Measurements from ENCODE around the gene TMEM97. TPM values are rescaled to one million over a fixed set of nuclear protein-coding genes. Genes with fewer than 3 reads are reported as not detected.

TMEM97 gene
- total and polyA plus RNA-seq, 2 donors = 3.3 to 17.2 TPM

DNA sequence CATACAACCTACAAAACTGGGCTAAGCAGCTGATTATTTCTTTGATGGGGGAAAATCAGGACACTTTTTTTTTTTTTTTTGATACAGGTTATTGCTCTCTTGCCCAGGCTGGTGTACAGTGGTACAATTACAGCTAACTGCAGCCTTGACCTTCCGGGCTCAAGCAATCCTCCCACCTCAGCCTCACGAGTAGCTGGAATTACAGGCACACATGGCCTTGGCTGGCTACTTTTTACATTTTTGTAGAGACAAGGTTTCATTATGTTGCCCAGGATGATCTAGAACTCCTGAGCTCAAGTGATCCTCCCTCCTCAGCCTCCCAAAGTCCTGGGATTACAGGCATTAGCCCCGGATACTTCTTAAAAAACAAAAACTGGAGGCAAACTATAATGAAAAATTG is 20.6 kb upstream of the TMEM97 start:
- Histone ChIP-seq H3K27ac (ENCODE audit: low read depth in 1 of 2, low read length in 1 of 2) (no peak overlapping the region), H3K36me3 (ENCODE audit: control insufficient read depth in 2 of 2, insufficient read depth in 2 of 2, low read length in 1 of 2) (no peaks in the 10 kb centered on the region), H3K9me3 (ENCODE audit: control insufficient read depth in 2 of 2, insufficient read depth in 1 of 2, low read length in 1 of 2) (no peaks in the 10 kb centered on the region), H3K4me3 (ENCODE audit: low read length in 2 of 2) (no peak overlapping the region), H3K4me1 (ENCODE audit: control insufficient read depth in 2 of 2, insufficient read depth in 2 of 2, low read length in 2 of 2) (no peaks in the 10 kb centered on the region), H3K27me3 (ENCODE audit: control insufficient read depth in 2 of 2, insufficient read depth in 1 of 2, low read length in 1 of 2) (peaks cover 0 to 5% of the 10 kb centered on the region in 2 donors)
- WGBS = 96% methylated on average over 3 of the region's 3 CpGs
- no peak for DNase-seq (ENCODE audit: low read depth in 6 of 9, low spot score in 9 of 9)

DNA sequence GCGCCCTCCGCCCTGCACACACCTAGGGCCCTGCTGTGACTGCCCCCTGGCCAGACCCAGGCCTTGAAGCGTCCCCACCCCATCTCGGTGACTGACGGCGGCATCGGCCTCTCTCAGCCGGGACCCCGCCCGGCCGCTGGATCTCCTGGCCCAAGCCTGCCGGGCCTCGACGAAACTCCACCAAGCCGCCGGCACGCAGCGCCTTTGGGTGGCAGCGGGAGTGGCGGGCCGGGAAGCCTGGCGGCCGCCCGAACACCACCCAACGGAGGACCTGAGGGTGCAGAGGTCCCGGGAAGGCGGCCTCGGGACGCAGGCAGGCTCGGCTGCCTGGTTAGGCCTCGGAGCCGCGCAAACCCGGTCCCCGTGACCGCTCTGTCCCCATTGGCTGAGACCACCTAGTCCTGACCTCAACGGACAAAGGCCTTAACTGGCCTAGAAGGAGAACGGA is 12.0 kb upstream of the TMEM97 start:
- H3K4me1 ChIP-seq (ENCODE audit: control insufficient read depth in 2 of 2, insufficient read depth in 2 of 2, low read length in 2 of 2) = no peaks in the 10 kb centered on the region
- 35% methylated on average over 38 of the region's 38 CpGs for WGBS
- no peak overlapping the region for H3K4me3 ChIP-seq (ENCODE audit: low read length in 2 of 2)
- H3K36me3 ChIP-seq (ENCODE audit: control insufficient read depth in 2 of 2, insufficient read depth in 2 of 2, low read length in 1 of 2) = no peaks in the 10 kb centered on the region
- DNase-seq (ENCODE audit: low read depth in 6 of 9, low spot score in 9 of 9) = no peak
- no peak overlapping the region for H3K27ac ChIP-seq (ENCODE audit: low read depth in 1 of 2, low read length in 1 of 2)
- H3K27me3 ChIP-seq (ENCODE audit: control insufficient read depth in 2 of 2, insufficient read depth in 1 of 2, low read length in 1 of 2) = peaks cover 18 to 58% of the 10 kb centered on the region in 2 donors
- H3K9me3 ChIP-seq (ENCODE audit: control insufficient read depth in 2 of 2, insufficient read depth in 1 of 2, low read length in 1 of 2) = no peaks in the 10 kb centered on the region

DNA sequence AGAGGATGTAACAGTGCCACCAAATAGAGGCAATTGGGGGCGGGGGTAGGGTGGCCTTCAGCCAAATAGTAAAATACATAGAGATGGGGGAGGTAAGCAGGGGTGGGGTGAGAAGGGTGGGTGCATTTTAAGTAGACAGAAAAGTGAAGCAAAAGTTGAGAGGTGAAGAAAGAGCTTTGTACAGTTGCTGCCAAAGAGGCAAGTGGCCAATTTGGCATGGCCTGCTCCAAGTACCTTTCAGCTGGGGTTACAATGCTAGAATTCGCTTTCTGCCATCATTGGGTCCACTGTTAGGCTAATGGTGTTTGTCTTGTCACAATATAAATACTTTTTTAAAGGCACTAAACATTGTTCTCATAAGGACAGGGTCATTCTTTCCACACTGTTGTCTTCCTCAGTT is 5.2 kb upstream of the TMEM97 start:
- WGBS = 97% methylated on average over 2 of the region's 2 CpGs

DNA sequence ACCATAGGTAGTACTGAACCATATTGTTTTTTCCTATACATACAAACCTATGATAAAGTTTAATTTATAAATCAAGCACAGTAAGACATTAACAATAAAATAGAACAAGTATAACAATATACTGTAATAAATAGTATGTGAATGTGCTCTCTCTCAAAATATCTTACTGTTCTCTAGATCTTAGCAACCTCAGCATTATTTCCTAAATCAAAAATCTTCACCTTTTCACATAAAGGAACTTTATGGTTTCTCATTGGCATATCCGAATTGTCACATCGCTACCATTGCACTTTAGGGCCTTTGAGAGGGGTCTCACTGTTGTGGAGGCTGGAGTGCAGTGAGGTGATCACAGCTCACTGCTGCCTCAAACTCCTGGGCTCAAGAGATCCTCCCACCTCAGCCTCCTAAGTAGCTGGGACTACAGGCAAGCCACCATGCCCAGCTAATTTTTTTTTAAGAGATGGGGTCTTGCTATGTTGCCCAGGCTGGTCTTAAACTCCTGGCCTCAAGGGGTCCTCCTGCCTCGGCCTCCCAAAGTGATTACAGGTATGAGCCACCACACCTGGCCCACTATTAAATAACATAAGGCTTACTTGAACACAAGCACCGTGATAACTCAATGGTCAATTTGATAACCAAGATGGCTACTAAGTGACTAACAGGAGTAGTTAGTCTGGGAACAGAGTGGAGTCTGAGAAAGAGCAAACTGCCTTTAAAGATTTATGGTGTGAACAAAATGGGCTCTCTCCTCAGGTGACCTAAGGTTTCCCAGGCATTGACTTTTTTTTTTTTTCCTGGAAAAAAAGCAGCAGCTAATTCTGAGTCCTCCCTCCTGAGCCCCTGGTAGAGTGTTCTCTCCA is 2.9 kb upstream of the TMEM97 start:
- no peak overlapping the region for H3K4me3 ChIP-seq (ENCODE audit: low read length in 2 of 2)
- WGBS = 95% methylated on average over 4 of the region's 4 CpGs
- peaks cover 2 to 25% of the 10 kb centered on the region in 2 donors for H3K27me3 ChIP-seq (ENCODE audit: control insufficient read depth in 2 of 2, insufficient read depth in 1 of 2, low read length in 1 of 2)
- H3K9me3 ChIP-seq (ENCODE audit: control insufficient read depth in 2 of 2, insufficient read depth in 1 of 2, low read length in 1 of 2) = no peaks in the 10 kb centered on the region
- H3K4me1 ChIP-seq (ENCODE audit: control insufficient read depth in 2 of 2, insufficient read depth in 2 of 2, low read length in 2 of 2) = peaks cover 10 to 21% of the 10 kb centered on the region in 2 donors
- no peaks in the 10 kb centered on the region for H3K36me3 ChIP-seq (ENCODE audit: control insufficient read depth in 2 of 2, insufficient read depth in 2 of 2, low read length in 1 of 2)
- no peak for DNase-seq (ENCODE audit: low read depth in 6 of 9, low spot score in 9 of 9)
- H3K27ac ChIP-seq (ENCODE audit: low read depth in 1 of 2, low read length in 1 of 2) = no peak overlapping the region

More for the DNA sequence above, 5.2 kb upstream of the TMEM97 start:
- Histone ChIP-seq H3K4me3 (ENCODE audit: low read length in 2 of 2) (no peak overlapping the region), H3K9me3 (ENCODE audit: control insufficient read depth in 2 of 2, insufficient read depth in 1 of 2, low read length in 1 of 2) (no peaks in the 10 kb centered on the region), H3K4me1 (ENCODE audit: control insufficient read depth in 2 of 2, insufficient read depth in 2 of 2, low read length in 2 of 2) (peaks cover 2 to 9% of the 10 kb centered on the region in 2 donors), H3K27ac (ENCODE audit: low read depth in 1 of 2, low read length in 1 of 2) (no peak overlapping the region), H3K27me3 (ENCODE audit: control insufficient read depth in 2 of 2, insufficient read depth in 1 of 2, low read length in 1 of 2) (peaks cover 2 to 36% of the 10 kb centered on the region in 2 donors), H3K36me3 (ENCODE audit: control insufficient read depth in 2 of 2, insufficient read depth in 2 of 2, low read length in 1 of 2) (no peaks in the 10 kb centered on the region)
- DNase-seq (ENCODE audit: low read depth in 6 of 9, low spot score in 9 of 9) = no peak

DNA sequence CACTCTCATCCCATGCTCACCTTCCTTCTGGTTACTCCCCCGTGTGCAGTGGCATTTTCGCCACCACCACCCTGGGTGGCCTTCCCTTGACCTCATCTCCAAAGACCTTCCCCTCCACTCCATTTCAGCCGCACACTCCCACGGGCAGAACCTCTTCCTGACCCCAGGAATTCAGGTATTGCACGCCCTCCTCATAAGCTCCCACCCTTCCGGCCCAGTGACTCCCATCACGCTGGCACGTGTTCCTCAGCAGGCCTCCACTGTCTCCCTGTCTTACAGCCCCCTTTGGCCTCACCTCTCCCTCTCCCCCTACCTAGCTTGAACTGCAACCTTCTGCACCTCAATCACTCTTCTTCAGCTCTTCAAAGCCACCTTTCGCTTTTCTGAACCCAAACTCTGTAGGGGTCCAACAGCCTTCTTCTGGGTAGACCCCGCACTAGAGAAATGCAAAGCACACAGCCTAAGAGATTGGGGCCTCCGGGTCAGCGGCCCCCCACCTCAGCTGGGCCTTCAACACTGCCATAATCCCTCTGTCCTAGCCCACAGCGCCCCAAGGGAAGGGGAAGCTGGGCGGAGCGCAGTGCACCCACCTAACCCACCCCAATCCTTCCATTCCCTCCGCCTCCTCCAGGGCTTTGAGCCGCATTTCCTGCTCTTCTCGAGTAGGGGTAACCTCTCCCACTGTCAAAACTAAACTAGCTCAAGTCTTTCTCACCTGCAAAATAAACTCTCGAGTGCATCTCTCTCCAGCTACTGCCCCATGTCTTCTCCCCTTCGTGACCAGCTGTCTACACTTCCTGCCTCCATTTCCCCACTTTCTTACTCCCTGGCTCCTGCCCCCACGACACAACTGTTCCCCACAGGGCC is 1.7 kb upstream of the TMEM97 start:
- peaks cover 2 to 25% of the 10 kb centered on the region in 2 donors for H3K27me3 ChIP-seq (ENCODE audit: control insufficient read depth in 2 of 2, insufficient read depth in 1 of 2, low read length in 1 of 2)
- H3K36me3 ChIP-seq (ENCODE audit: control insufficient read depth in 2 of 2, insufficient read depth in 2 of 2, low read length in 1 of 2) = no peaks in the 10 kb centered on the region
- no peak overlapping the region for H3K27ac ChIP-seq (ENCODE audit: low read depth in 1 of 2, low read length in 1 of 2)
- DNase-seq (ENCODE audit: low read depth in 6 of 9, low spot score in 9 of 9) = no peak
- no peak overlapping the region for H3K4me3 ChIP-seq (ENCODE audit: low read length in 2 of 2)
- H3K4me1 ChIP-seq (ENCODE audit: control insufficient read depth in 2 of 2, insufficient read depth in 2 of 2, low read length in 2 of 2) = peaks cover 10 to 21% of the 10 kb centered on the region in 2 donors
- 91% methylated on average over 21 of the region's 21 CpGs for WGBS
- H3K9me3 ChIP-seq (ENCODE audit: control insufficient read depth in 2 of 2, insufficient read depth in 1 of 2, low read length in 1 of 2) = no peaks in the 10 kb centered on the region

DNA sequence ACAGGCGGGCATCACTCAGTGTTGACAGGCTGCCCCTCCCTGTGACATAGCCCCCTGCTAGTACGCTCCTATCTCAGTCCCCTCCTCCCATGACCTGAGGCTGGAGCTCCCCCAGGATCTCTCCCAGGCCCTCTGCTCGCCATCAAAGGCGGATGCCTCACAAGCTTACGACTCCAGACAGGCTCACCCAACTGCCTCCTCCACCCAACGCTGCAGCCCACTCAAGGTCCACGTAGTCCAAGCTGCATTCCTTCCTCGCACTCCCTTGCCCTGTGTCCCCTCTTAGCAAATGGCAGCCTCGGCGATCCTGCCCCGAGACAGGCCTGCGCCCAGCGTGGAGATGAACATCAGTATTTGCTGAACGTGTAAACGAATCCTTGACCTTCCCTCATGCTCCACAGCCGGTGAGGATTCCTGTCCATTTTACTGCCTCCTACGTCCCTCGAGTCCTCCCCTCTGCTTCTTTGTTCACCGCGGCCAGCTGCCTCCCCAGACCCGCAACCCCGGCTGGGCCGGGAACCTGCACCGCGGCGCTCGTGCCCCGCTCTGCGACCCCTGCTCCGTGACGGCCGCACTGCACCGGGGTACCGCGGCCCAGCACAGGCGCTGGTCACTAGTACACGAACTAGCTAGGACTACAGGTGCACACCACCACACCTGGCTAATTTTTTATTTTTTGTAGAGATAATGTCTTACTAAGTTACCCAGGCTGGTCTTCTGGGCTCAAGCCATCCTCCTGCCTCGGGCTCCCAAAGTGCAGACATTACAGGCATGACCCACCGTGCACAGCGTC is 838 bp upstream of the TMEM97 start:
- Histone ChIP-seq H3K27me3 (ENCODE audit: control insufficient read depth in 2 of 2, insufficient read depth in 1 of 2, low read length in 1 of 2) (peaks cover 2 to 25% of the 10 kb centered on the region in 2 donors), H3K4me1 (ENCODE audit: control insufficient read depth in 2 of 2, insufficient read depth in 2 of 2, low read length in 2 of 2) (peaks cover 10 to 21% of the 10 kb centered on the region in 2 donors), H3K9me3 (ENCODE audit: control insufficient read depth in 2 of 2, insufficient read depth in 1 of 2, low read length in 1 of 2) (no peaks in the 10 kb centered on the region), H3K27ac (ENCODE audit: low read depth in 1 of 2, low read length in 1 of 2) (no peak overlapping the region), H3K36me3 (ENCODE audit: control insufficient read depth in 2 of 2, insufficient read depth in 2 of 2, low read length in 1 of 2) (no peaks in the 10 kb centered on the region), H3K4me3 (ENCODE audit: low read length in 2 of 2) (peak overlapping the region; percentile 55 to 65)
- 20% methylated on average over 40 of the region's 40 CpGs for WGBS
- DNase-seq (ENCODE audit: low read depth in 6 of 9, low spot score in 9 of 9) = no peak

DNA sequence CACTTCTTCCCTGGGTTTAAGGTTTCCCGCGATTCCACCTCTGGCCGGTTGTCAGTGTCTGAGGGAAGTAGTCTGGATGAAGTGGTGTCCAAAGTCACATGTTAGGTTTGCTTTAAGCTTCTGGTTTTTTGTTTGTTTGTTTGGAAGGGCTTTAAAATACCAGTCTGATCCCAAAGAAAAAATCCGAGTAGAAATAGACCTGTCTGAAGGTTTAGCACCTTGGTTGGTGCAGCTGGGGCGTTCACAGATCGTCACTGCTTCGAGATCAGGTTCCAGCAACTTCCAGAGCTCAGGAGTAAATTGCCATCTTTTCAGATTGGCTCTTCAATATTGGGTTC is 567 bp downstream of the TMEM97 start:
- no peak for DNase-seq (ENCODE audit: low read depth in 6 of 9, low spot score in 9 of 9)
- Histone ChIP-seq H3K4me1 (ENCODE audit: control insufficient read depth in 2 of 2, insufficient read depth in 2 of 2, low read length in 2 of 2) (peaks cover 10 to 21% of the 10 kb centered on the region in 2 donors), H3K27me3 (ENCODE audit: control insufficient read depth in 2 of 2, insufficient read depth in 1 of 2, low read length in 1 of 2) (peaks cover 0 to 22% of the 10 kb centered on the region in 2 donors), H3K4me3 (ENCODE audit: low read length in 2 of 2) (peak overlapping the region; percentile 55 to 65), H3K36me3 (ENCODE audit: control insufficient read depth in 2 of 2, insufficient read depth in 2 of 2, low read length in 1 of 2) (no peaks in the 10 kb centered on the region), H3K27ac (ENCODE audit: low read depth in 1 of 2, low read length in 1 of 2) (no peak overlapping the region), H3K9me3 (ENCODE audit: control insufficient read depth in 2 of 2, insufficient read depth in 1 of 2, low read length in 1 of 2) (no peaks in the 10 kb centered on the region)
- WGBS = 5% methylated on average over 7 of the region's 7 CpGs

DNA sequence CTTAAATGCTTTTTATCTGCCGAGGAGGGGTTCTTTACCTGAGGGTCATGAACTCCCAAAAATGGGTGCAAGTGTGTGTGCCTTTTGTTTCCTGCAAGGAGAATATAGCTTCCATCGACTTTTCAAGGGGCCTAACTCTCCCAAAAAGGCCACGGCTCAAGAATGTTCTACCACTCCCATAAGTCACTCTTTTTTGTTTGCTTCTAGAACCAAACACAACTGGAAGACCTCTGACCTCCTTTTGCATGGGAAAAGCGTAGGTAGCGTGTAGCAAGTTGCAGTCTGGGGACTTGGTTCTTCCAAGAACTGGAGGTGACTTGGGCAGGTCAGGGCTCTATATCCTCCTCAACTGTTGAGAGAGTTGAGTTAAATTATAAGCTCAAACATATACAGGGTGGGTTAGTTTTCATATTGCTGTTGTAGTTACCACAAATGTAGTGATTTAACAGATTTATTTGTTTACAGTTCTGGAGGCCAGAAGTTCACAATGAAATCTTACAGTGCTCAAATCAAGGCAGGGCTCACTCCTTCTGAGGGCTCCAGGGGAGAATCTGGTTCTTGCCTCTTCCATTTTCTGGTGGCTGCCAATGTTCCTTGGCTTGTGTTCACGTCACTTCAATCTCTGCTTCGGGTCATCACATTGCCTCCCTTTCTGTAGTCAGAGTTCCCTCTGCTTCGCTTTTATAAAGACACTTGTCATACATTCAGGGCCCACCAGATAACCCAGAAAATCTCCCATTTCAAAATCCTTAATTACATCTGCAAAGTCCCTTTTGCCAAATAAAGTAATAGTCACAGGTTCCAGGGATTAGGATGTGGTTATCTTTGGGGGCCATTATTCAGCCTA is 1.4 kb downstream of the TMEM97 start:
- Histone ChIP-seq H3K27me3 (ENCODE audit: control insufficient read depth in 2 of 2, insufficient read depth in 1 of 2, low read length in 1 of 2) (peaks cover 0 to 19% of the 10 kb centered on the region in 2 donors), H3K4me3 (ENCODE audit: low read length in 2 of 2) (no peak overlapping the region), H3K9me3 (ENCODE audit: control insufficient read depth in 2 of 2, insufficient read depth in 1 of 2, low read length in 1 of 2) (no peaks in the 10 kb centered on the region), H3K36me3 (ENCODE audit: control insufficient read depth in 2 of 2, insufficient read depth in 2 of 2, low read length in 1 of 2) (no peaks in the 10 kb centered on the region), H3K4me1 (ENCODE audit: control insufficient read depth in 2 of 2, insufficient read depth in 2 of 2, low read length in 2 of 2) (peaks cover 10 to 21% of the 10 kb centered on the region in 2 donors), H3K27ac (ENCODE audit: low read depth in 1 of 2, low read length in 1 of 2) (no peak overlapping the region)
- no peak for DNase-seq (ENCODE audit: low read depth in 6 of 9, low spot score in 9 of 9)
- WGBS = 92% methylated on average over 8 of the region's 8 CpGs

Data from thymus (tissue), 11 donors.